ENCODE results near the gene NUMBL.

NUMBL gene

GRCh38 chr19:40690050-40690692 lies at the start of gene NUMBL:
Gene NUMBL (minus strand): TSS chr19:40690651. CDS start chr19:40690483, 168 bp downstream.
- Histone ChIP-seq H3K36me3 (peaks cover 45% of the 10 kb centered on the region), H3K27ac (peak within 1 kb of the TSS; percentile 67), H3K9me3 (no peaks in the 10 kb centered on the region), H3K4me3 (ENCODE audit: low read depth in 1 of 2, low read length in 1 of 2) (peak within 1 kb of the TSS; percentile 78 to 86), H3K4me1 (ENCODE audit: control insufficient read depth in 1 of 2, insufficient read depth in 1 of 2, low read depth in 1 of 2, low read length in 1 of 2) (peaks cover 5 to 19% of the 10 kb centered on the region in 2 experiments), H3K27me3 (no peaks in the 10 kb centered on the region)
- no peak for TF ChIP-seq CTCF (IDR thresholded peaks at IDR 0.05)

- Histone ChIP-seq H3K9me3 (no peaks in the 10 kb centered on the region), H3K36me3 (peaks cover 74% of the 10 kb centered on the region), H3K4me1 (ENCODE audit: control insufficient read depth in 1 of 2, insufficient read depth in 1 of 2, low read depth in 1 of 2, low read length in 1 of 2) (no peaks in the 10 kb centered on the region), H3K4me3 (ENCODE audit: low read depth in 1 of 2, low read length in 1 of 2) (no peak overlapping the region), H3K27me3 (no peaks in the 10 kb centered on the region), H3K27ac (no peak overlapping the region)
- TF ChIP-seq CTCF (IDR thresholded peaks at IDR 0.05): no peak
Measured at GRCh38 chr19:40739030-40739839, 48.8 kb upstream of the NUMBL start.

GRCh38 chr19:40737102-40737644 lies 46.7 kb upstream of the NUMBL start:
- Histone ChIP-seq H3K4me3 (ENCODE audit: low read depth in 1 of 2, low read length in 1 of 2) (no peak overlapping the region), H3K27ac (no peak overlapping the region), H3K4me1 (ENCODE audit: control insufficient read depth in 1 of 2, insufficient read depth in 1 of 2, low read depth in 1 of 2, low read length in 1 of 2) (peaks cover 9 to 15% of the 10 kb centered on the region in 2 experiments), H3K36me3 (peaks cover 75% of the 10 kb centered on the region), H3K9me3 (no peaks in the 10 kb centered on the region), H3K27me3 (no peaks in the 10 kb centered on the region)
- no peak for TF ChIP-seq CTCF (IDR thresholded peaks at IDR 0.05)

- H3K27ac ChIP-seq: no peak overlapping the region
- H3K36me3 ChIP-seq: peaks cover 76% of the 10 kb centered on the region
- no peak for TF ChIP-seq CTCF (IDR thresholded peaks at IDR 0.05)
- no peaks in the 10 kb centered on the region for H3K9me3 ChIP-seq
- H3K4me1 ChIP-seq (ENCODE audit: control insufficient read depth in 1 of 2, insufficient read depth in 1 of 2, low read depth in 1 of 2, low read length in 1 of 2): peaks cover 9 to 15% of the 10 kb centered on the region in 2 experiments
- no peak overlapping the region for H3K4me3 ChIP-seq (ENCODE audit: low read depth in 1 of 2, low read length in 1 of 2)
- no peaks in the 10 kb centered on the region for H3K27me3 ChIP-seq
Measured at GRCh38 chr19:40736661-40737060, 46.2 kb upstream of the NUMBL start.

- H3K36me3 ChIP-seq: peaks cover 78% of the 10 kb centered on the region
- H3K27me3 ChIP-seq: no peaks in the 10 kb centered on the region
- H3K9me3 ChIP-seq: no peaks in the 10 kb centered on the region
- peaks cover 9 to 15% of the 10 kb centered on the region in 2 experiments for H3K4me1 ChIP-seq (ENCODE audit: control insufficient read depth in 1 of 2, insufficient read depth in 1 of 2, low read depth in 1 of 2, low read length in 1 of 2)
- H3K4me3 ChIP-seq (ENCODE audit: low read depth in 1 of 2, low read length in 1 of 2): no peak overlapping the region
- H3K27ac ChIP-seq: no peak overlapping the region
- no peak for TF ChIP-seq CTCF (IDR thresholded peaks at IDR 0.05)
Measured at GRCh38 chr19:40735013-40735771, 44.7 kb upstream of the NUMBL start.
